Fibroblast of the aortic adventitia (primary cell): ENCODE measurements around the gene MSANTD1. TPM values are rescaled to one million over a fixed set of nuclear protein-coding genes. Genes with fewer than 3 reads are reported as not detected.
A peak's percentile ranks its signal among the peaks of the same experiment; 100 is the strongest.

Source experiments
- DNase-seq: peaks from one replicate; pipeline ENCODE4 v3.0.0-alpha.2; 2010; ENCODE audit warnings: low read depth
- H3K4me3 ChIP-seq: 2 replicates; pipeline ENCODE4 v1.5.1; 2011; ENCODE audit warnings: low read depth, mild to moderate bottlenecking, control low read depth, low read length, moderate library complexity
- CTCF ChIP-seq: IDR thresholded peaks from 2 replicates; pipeline ENCODE4 v1.5.1; 2011; ENCODE audit warnings: mild to moderate bottlenecking, low read length, control low read depth, inconsistent platforms; ENCODE audit not compliant: insufficient read depth
- total RNA-seq: library from RNA; depleted of rRNA; stranded (reverse); fragments of >200 nt; gene quantifications from 2 replicates; pipeline ENCODE4 v1.2.3, GENCODE V29; 2012; ENCODE audit warnings: low replicate concordance

MSANTD1 gene
- total RNA-seq, 1 donor: 0.63 TPM

DNA sequence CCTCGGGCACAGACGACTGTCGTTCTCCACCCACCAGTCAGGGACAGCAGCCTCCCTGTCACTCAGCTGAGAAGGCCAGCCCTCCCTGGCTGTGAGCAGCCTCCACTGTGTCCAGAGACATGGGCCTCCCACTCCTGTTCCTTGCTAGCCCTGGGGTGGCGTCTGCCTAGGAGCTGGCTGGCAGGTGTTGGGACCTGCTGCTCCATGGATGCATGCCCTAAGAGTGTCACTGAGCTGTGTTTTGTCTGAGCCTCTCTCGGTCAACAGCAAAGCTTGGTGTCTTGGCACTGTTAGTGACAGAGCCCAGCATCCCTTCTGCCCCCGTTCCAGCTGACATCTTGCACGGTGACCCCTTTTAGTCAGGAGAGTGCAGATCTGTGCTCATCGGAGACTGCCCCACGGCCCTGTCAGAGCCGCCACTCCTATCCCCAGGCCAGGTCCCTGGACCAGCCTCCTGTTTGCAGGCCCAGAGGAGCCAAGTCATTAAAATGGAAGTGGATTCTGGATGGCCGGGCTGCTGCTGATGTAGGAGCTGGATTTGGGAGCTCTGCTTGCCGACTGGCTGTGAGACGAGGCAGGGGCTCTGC lies 7.9 kb upstream of the MSANTD1 start:
- H3K4me3 ChIP-seq: no peak overlapping the region
- no peak for TF ChIP-seq CTCF
- no peak for DNase-seq

DNA sequence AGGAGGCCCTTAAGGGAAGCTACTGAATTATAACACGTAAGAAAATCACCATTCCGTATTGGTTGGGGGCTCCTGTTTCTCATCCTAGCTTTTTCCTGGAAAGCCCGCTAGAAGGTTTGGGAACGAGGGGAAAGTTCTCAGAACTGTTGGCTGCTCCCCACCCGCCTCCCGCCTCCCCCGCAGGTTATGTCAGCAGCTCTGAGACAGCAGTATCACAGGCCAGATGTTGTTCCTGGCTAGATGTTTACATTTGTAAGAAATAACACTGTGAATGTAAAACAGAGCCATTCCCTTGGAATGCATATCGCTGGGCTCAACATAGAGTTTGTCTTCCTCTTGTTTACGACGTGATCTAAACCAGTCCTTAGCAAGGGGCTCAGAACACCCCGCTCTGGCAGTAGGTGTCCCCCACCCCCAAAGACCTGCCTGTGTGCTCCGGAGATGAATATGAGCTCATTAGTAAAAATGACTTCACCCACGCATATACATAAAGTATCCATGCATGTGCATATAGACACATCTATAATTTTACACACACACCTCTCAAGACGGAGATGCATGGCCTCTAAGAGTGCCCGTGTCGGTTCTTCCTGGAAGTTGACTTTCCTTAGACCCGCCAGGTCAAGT lies 6.9 kb upstream of the MSANTD1 start:
- no peak for TF ChIP-seq CTCF
- peak; percentile 62 for DNase-seq
- no peak overlapping the region for H3K4me3 ChIP-seq

DNA sequence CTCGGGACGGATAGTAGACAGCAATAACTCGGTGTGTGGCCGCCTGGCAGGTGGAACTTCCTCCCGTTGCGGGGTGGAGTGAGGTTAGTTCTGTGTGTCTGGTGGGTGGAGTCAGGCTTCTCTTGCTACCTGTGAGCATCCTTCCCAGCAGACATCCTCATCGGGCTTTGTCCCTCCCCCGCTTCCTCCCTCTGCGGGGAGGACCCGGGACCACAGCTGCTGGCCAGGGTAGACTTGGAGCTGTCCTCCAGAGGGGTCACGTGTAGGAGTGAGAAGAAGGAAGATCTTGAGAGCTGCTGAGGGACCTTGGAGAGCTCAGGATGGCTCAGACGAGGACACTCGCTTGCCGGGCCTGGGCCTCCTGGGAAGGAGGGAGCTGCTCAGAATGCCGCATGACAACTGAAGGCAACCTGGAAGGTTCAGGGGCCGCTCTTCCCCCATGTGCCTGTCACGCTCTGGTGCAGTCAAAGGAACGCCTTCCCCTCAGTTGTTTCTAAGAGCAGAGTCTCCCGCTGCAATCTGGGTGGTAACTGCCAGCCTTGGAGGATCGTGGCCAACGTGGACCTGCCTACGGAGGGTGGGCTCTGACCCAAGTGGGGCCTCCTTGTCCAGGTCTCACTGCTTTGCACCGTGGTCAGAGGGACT lies 5.7 kb upstream of the MSANTD1 start:
- no peak overlapping the region for H3K4me3 ChIP-seq
- TF ChIP-seq CTCF: no peak
- DNase-seq: no peak

- DNase-seq: no peak
- no peak overlapping the region for H3K4me3 ChIP-seq
- TF ChIP-seq CTCF: no peak
Observed at GRCh38 chr4:3244002-3244401, 5.0 kb upstream of the MSANTD1 start.

DNA sequence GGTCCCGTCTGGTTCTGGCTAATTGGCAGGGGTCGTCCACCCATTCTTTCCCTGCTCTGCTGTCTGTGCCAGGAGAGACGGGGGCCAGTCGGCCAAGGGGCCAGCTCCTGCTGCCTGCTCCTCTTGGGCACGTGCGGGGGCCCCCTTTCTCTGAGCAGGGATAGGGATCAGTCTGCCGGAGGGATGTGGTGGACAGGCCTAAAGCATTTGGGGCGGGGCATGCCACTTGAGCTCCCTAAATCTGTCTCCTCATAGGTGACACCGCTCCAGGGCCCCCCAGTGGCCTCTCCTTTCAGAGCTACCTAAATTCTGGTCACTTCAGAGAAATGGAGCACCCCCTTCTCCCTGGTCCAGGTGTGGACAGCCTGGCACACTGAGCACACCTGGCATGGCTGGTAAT lies 4.2 kb upstream of the MSANTD1 start:
- no peak for TF ChIP-seq CTCF
- no peak overlapping the region for H3K4me3 ChIP-seq
- DNase-seq: no peak

DNA sequence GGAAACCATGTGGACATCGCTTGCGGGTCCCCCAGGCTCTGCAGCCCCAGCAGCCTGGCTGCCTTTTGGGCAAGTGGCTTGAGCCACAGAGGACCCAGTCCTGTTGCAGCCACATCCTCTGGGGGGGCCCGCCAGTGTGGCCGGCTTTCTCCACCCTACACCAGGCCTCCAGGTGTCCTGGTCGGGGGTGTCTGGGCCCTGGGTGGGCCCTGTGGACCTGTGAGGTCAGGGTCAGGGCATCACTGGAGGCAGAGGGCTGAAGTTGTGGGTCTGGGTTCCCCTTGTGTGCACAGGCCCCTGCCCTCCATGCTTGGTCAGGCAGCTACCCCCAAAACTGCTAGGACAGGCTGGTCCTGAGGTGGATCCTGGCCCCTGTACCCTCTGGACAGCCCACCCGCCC lies 3.3 kb upstream of the MSANTD1 start:
- no peak overlapping the region for H3K4me3 ChIP-seq
- no peak for TF ChIP-seq CTCF
- no peak for DNase-seq
